Measurements from ENCODE around the gene PRR20B. TPM values are rescaled to one million over a fixed set of nuclear protein-coding genes. Genes with fewer than 3 reads are reported as not detected.
"Not testable (repeated sequence)": the region's sequence is repeated elsewhere in the genome, so short reads cannot be mapped to it uniquely, and the experiment has no call there.

PRR20B gene
- not detected for total RNA-seq
- long read RNA-seq = 0 reads

GRCh38 chr13:57147188-57147587, at the start of gene PRR20B:
PRR20B (plus strand) TSS chr13:57147488; CDS start chr13:57147875, 387 bp downstream.
- H3K36me3 ChIP-seq; intact Hi-C loops (cut with DNase I); H3K4me1 ChIP-seq; H3K27ac ChIP-seq; ATAC-seq; H3K9me3 ChIP-seq; H3K27me3 ChIP-seq; H3K4me3 ChIP-seq; DNase-seq: not testable (repeated sequence)
- no CpG with 5 or more reads among the region's 22 CpGs for WGBS (ENCODE audit: insufficient coverage, low coverage, low lambda C conversion rate, missing lambda C conversion rate)

- ATAC-seq (peak in 2 of 4 donors; percentile 25 to 61), DNase-seq (no peak)
- no peak overlapping the region for H3K27ac ChIP-seq
- intact Hi-C loops (cut with DNase I) = no loop called here
- H3K4me1 ChIP-seq = no peaks in the 10 kb centered on the region
- H3K9me3 ChIP-seq = no peaks in the 10 kb centered on the region
- no peaks in the 10 kb centered on the region for H3K36me3 ChIP-seq
- no peak overlapping the region for H3K4me3 ChIP-seq
- no peaks in the 10 kb centered on the region for H3K27me3 ChIP-seq
- 50% methylated on average over 4 of the region's 4 CpGs for WGBS (ENCODE audit: insufficient coverage, low coverage, low lambda C conversion rate, missing lambda C conversion rate)
- TF ChIP-seq POLR2A (IDR thresholded peaks at IDR 0.05) (no peak), CTCF (IDR thresholded peaks at IDR 0.05) (no peak)
Measured at GRCh38 chr13:57114945-57115344, 32.3 kb upstream of the PRR20B start.

- H3K4me3 ChIP-seq = no peak overlapping the region
- no peak for TF ChIP-seq CTCF (IDR thresholded peaks at IDR 0.05)
- TF ChIP-seq POLR2A (IDR thresholded peaks at IDR 0.05) = no peak
- peaks cover 0 to 12% (median 3%) of the 10 kb centered on the region in 4 donors for H3K4me1 ChIP-seq
- peak in 2 of 3 donors; percentile 33 to 78 for DNase-seq
- H3K9me3 ChIP-seq = no peaks in the 10 kb centered on the region
- intact Hi-C loops (cut with DNase I) = no loop called here
- H3K27me3 ChIP-seq = no peaks in the 10 kb centered on the region
- ATAC-seq = peak; percentile 98 to 100 (median 99)
- 6% methylated on average over 1 of the region's 1 CpG for WGBS (ENCODE audit: insufficient coverage, low coverage, low lambda C conversion rate, missing lambda C conversion rate)
- H3K36me3 ChIP-seq = no peaks in the 10 kb centered on the region
- H3K27ac ChIP-seq = peak overlapping the region; percentile 9 to 58 (median 49)
Measured at GRCh38 chr13:57123681-57124080, 23.6 kb upstream of the PRR20B start.

- no peak overlapping the region for H3K4me3 ChIP-seq
- intact Hi-C loops (cut with DNase I) = no loop called here
- DNase-seq (no peak), ATAC-seq (peak in 3 of 4 donors; percentile 30 to 74 (median 53))
- TF ChIP-seq CTCF (IDR thresholded peaks at IDR 0.05) = no peak
- TF ChIP-seq POLR2A (IDR thresholded peaks at IDR 0.05) = no peak
- 81% methylated on average over 6 of the region's 6 CpGs for WGBS (ENCODE audit: insufficient coverage, low coverage, low lambda C conversion rate, missing lambda C conversion rate)
- H3K27ac ChIP-seq = no peak overlapping the region
- H3K9me3 ChIP-seq = no peaks in the 10 kb centered on the region
- H3K27me3 ChIP-seq = no peaks in the 10 kb centered on the region
- H3K4me1 ChIP-seq = peaks cover 0 to 11% (median 2%) of the 10 kb centered on the region in 4 donors
- no peaks in the 10 kb centered on the region for H3K36me3 ChIP-seq
Measured at GRCh38 chr13:57128909-57129308, 18.4 kb upstream of the PRR20B start.

GRCh38 chr13:57136093-57136492, 11.2 kb upstream of the PRR20B start:
- intact Hi-C loops (cut with DNase I) = no loop called here
- Histone ChIP-seq H3K9me3 (no peaks in the 10 kb centered on the region), H3K27me3 (no peaks in the 10 kb centered on the region), H3K4me1 (peaks cover 0 to 9% (median 3%) of the 10 kb centered on the region in 4 donors), H3K27ac (peak overlapping the region in 2 of 3 donors; percentile 30 to 68), H3K4me3 (peak overlapping the region in 1 of 3 donors; percentile 36), H3K36me3 (no peaks in the 10 kb centered on the region)
- ATAC-seq (peak; percentile 40 to 55 (median 54)), DNase-seq (no peak)
- 16% methylated on average over 2 of the region's 2 CpGs for WGBS (ENCODE audit: insufficient coverage, low coverage, low lambda C conversion rate, missing lambda C conversion rate)
- TF ChIP-seq POLR2A (IDR thresholded peaks at IDR 0.05) (no peak), CTCF (IDR thresholded peaks at IDR 0.05) (no peak)
